Cerebellar nuclear complex (tissue), 1 donor: ENCODE measurements around the gene LITAF.

ENCODE experiments used
- DNase-seq, 2 experiments: peaks; one replicate each; lab custom pipeline; 2025; lab: John Stamatoyannopoulos, UW

LITAF gene

DNA sequence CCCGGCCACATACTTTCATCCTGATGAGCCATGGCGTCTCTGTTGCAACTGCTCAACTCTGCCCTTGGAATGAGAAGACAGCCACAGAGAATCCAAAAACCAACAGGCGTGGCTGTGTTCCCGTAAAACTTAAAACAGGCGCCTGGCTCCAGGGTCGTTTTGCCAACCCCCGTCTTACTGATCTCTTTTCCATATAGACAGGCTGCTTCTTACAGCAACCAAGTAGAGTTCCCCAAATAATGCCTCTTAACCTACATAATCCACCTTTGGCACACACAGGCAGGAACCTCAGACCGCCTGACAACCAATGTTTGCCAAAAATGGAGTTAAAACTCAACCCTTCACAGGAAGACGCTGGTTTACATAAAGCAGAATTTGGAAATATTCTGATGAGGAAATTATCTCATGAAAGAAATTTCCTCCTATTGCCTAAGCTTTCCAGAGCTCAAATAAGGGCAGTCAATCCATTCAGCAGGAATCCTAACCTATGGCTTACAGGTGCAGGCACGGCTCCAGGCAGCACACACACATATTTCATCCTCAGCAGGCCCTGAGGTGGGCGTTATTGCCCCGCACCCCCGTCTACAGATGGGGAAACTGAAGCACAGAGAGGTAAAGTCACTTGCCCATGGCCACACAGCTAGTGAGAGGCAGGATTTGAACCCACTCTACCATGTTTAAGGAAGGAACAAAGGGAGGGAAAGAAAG, 35.8 kb downstream of the LITAF start:
- no peak for DNase-seq

DNA sequence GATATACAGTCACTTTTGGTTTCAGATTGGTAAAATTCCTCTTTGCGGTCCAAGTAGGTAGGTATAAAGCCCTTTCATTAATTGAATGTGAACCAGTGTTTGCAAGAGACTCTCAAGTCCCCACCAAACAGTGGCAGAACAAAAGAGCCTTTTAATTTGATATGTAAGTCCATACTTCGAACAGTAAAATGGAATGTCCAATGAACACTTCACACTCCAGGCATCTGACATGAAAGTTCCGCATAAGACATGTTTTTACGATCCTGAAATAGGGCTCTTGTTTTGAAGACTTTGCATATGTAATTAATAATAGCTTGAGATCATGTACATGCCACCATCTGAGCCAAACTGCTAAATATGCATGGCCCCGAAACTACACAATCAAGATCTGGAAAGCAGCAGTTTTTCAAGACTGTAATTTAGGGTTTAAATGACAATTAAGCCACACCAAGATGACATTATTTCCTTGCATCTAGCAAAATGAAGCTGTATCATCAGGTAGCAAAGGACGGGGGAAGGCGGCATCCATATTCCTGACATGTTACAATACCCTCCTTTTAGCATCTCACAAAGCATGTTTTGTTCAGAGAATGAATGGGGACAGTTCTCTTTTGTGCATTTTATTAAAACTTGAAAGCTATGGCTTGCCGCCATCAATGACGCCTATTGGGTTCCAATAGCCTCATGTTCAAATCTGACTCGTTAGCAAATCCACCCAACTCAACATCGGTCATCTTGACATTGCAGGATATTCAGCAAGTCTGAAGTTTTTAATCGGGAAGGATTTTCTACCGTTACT, 39.4 kb downstream of the LITAF start:
- DNase-seq: no peak

DNA sequence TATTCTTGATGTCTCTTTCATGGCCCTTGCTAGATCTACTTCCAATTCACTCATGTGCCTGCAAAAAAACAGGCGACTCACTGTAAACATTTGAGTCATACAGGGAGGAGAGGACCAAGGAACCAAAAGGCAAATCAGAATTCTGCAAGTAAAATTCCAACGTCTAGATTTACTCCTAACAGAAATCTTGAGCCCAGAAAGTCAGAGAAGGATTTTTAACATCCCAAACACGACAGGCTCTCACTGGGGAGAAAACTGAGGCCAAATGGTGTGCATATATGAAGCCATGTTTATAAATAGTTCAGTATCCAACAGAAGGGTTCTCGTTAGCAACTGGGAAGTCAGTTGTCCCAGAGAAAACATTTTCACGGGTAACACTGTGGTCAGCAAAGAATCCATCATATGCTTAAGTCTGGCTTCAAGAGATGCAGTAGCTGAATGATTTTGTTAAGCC, 40.1 kb downstream of the LITAF start:
- DNase-seq: no peak

DNA sequence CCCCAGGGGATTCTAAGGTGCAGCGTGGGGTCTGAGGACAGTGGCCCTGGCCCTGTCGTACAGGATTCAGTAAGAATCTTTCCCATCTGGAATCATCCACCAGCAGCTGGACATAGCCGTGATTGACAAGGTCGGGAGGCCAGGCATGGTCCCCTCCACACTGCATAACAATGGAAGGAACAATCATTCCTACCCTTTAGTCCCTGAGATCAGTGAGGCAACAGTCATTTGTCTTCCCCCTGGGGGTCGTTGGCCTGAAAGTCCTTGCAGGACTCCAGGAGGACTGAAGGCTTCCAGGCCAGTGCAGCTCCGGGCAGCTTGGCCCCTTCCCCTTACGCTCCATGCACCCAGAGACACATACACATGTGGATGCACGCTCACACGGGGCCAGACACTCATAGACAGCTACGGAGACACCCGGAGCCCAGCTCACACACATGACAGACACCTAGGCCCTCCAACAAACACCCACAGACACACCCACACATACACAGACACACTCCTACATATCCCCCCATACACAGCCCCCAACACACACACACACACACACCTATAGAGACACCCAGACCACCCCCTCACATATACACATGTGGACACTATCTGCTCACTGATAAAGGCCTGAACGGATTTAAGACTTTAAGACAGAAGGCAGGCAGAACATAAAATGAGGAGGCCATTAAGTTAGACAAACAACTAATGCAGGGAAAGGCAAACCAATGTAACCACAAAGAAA, 42.9 kb downstream of the LITAF start:
- DNase-seq: no peak

DNA sequence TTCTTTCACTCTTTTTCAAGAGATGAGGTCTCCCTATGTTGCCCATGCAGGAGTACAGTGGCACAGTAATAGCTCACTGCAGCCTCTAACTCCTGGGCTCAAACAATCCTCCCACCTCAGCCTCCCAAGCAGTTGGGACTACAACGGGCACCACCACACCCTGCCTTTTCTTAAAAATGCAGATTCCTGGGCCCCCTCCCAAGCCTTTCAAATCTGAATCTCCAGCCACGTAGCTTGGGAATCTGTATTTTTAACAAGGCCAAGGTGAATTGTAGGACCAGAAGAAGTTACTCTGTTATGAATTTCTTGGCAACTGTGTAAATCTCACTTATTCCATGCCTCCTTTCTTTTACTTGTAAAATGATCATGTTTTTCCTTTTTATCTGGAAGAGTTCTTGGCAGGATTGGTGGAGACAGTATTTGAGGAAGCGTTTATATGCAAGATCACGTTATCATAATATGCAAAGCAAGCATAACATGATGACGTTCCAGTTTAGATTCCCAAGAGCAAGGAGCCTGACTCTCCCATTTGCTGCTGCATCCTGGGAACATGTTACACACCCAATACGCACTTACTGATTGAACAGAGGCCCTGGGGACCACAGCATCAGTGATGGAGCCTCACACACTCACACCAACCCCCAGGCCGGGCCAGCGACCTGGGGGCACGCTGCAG, 44.5 kb downstream of the LITAF start:
- no peak for DNase-seq

DNA sequence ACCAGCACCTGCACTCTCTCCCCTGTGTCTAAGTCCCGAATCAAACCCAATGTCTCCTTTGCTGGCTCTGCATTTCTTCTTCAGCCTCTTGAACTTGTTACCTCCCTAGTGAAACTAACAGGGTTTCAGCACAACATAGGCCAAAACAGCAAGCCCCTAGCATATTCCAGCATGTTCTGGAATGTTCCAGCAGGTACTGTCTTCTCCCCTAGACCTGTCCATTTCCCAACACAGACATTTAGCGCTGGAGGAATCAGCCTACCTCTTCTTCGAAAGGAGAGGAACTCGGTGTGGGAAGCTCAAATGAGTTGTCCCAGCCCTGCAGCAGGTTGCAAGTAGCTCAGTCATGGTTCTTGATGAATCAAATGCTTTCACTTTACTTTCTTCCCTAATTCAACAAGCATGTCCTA, 47.1 kb downstream of the LITAF start:
- DNase-seq: no peak

DNA sequence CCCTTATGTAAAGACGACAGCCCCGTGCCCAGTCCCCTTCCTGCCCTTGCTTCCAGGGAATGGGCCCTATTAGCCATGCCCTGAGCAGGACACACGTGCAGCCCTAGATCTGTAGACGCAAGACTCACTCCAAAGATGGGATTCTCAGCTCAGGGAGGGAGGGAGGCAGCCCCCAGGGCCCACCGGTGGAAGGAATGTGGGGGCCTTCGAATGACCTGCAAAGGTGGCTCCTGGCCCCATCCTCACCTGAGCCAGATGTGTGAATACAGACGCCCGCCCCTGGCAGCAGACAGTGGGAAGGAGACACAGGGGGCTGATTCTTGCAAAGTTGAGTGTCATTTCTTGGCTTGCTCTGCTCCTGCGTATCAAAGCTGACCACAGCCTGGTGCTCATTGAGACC, 47.8 kb downstream of the LITAF start:
- no peak for DNase-seq

DNA sequence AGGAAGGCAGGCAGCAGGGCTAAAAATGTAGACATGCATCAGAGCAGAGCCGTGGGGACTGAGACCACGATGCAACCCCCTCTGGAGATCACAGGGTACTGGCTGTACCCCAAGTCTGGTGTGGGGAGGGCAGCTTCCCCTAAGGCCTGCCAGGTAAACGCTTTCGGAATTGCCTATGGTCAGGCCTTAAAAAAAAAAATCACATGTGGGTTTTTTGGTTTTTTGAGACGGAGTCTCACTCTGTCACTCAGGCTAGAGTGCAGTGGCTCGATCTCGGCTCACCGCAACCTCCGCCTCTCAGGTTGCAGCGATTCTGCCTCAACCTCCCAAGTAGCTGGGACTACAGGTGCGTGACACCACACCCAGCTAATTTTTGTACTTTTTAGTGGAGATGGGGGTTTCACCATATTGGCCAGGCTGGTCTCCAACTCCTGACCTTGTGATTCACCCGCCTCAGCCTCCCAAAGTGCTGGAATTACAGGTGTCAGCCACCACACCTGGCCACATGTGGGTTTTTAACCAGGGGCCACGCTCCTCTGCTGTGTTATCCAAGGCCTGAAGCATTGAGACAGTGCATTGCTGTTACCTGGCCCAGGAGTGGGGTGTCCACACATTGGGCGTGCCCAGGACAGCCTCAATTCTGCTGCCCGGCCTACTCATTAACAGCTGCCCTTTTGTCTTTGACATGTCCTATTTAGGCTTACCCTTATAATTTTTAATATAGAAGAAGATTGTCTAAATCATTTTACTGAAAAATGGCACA, 50.4 kb downstream of the LITAF start:
- DNase-seq: no peak

DNA sequence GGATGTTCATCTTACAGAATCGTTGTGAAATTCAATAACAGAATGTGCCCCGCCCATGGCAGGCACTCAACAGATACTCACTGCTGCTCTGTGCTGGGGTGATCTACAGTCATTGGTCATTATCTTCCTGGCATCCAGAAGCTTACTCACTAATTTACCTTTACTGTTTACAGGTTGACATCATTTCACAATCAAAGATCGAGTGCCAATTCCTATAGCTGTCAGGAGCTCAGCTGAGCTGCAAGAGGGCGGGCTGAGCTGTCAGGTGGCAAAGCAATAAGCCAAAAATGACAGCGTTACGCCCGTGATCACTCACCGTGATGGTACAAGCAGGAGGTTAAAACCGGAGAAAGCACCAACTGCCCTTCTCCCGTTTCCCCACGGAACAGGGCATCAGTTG, 51.2 kb downstream of the LITAF start:
- no peak for DNase-seq

DNA sequence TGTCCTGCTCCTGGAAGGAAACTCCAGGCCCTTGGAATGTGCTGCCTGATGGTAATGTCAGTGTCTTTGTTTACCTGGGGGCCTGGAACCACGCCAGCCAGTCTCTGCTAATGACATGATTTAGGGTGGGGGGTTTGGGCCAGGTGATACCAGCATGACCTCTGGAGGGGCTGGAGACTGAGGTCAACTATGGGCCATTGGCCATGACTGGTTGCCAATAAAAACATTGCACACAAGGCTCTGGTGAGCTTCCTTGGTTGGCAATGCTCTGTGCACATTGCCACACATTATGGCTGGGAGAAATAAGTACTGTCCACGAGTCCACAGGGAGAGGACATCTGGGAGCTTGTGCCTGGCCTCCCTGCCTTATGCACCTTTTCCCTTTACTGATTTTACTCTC, 52.5 kb downstream of the LITAF start:
- DNase-seq: no peak

DNA sequence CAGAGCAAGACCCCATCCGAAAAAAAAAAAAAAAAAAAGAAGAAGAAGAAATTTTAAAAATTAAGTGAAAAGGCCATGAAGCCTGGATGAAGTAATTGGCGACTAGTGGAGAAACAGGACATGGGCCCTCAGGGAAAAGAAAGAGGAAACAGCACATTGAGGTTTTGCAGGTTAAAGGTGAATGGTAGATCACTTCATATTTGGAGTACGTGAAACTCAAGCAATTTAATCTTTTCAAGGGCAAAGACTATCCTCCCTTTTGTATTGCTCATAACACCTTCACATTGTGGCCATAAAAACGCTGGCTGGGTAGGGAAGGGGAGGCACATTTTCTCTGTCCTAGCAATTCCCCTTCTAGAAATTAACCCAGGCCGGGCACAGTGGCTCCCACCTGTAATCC, 53.1 kb downstream of the LITAF start:
- no peak for DNase-seq

DNA sequence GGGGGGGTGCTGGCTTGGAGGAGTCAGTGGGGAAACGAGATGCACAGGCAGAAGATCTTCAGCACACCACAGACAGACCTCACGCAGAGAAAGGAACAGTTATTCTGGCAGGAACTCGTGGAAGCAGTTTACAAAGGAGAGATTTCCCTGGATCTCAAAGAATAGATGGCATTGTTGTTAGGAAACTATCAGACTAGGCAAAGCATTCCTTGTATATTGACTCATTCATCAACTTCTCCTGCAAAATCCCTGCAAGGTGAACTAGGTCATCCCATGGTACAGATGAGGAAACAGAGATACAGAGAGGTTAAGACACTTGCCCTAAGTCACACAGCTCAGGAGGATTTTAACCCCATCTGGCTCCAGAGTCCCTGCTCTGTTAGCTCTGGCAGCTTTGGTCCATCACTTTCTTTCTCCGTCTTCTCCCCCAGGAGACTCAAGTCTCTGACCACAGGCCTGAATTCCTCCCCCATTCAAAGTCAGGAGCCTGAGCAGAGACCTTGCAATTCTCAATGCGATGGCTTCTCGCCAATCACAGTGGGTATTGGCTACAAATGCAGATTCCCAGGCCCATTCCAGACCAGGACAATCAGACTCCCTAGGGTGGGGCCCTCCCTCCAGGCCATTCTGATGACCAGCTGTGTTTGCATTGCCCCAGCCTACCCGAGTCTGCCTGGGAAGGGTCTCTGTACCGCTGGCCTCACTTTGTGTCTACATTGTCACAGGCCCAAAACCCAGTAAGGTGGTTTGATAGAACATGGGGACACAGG, 56.4 kb downstream of the LITAF start:
- no peak for DNase-seq

DNA sequence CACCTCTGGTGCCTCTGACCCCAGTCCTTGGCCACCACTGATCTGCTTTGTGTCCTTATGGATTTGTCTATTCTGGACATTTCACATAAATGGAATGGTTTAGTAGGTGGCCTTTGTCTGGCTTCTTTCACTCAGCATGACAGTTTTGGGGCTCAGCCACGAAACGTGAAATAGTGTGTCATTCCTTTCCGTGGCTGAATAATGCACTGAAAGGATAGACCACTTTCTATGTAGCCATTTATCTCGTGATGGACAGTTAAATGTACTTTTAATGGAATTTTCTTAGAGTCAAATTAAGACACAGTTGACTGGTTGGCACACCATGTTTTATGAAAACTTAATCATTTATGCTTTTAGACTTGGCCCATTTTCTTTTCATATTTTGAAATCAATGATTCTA, 57.4 kb downstream of the LITAF start:
- no peak for DNase-seq

DNA sequence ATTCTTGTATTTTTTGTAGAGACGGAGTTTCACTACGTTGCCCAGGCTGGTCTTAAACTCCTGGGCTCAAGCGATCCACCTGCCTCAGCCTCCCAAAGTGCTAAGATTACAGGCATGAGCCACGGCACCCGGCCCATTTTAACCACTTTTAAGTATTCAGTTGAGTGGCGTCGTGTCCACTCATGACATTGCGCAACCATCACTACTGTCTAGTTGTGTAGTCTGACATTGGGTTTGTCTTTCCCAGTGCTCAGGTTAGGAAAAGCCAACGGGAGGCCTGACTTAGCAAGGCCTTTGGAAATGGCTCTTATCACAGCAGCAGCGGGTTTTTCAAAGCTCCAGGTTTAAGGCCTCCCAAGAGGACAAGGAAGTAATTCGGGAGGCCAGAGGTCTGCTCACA, 58.7 kb downstream of the LITAF start:
- DNase-seq: no peak

DNA sequence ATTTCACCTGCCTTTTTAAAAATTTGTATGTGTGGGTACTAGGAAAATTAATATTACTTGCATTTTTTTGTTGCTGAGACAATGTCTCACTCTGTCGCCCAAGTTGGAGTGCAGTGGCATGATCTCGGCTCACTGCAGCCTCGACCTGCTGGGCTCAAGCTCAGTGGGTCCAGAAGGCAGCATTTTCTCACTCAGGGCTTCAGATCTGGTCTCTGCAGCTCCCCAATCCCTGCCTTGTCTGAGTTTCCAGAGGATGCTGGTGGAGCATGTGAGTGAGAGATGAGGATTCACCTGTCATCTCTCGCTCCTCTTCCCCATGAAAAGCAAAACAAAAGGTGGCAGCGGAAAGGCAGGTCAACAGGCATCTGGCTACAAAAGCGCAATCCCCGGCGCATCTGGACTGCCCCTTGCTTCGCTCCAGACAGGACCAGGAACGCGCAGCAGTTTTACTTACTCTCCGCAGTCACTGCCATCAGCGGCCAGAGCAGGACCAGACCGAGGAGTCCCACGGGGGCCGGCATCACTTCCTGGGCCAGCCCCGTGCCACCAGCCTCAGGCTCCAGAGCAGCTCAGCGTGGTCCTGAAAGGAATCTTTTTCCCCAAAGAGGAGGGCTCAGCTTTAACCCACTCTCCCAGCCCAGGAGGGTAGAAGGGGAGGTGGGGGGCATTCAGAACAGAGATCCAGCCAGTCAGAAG, 59.9 kb downstream of the LITAF start:
- DNase-seq: no peak

DNA sequence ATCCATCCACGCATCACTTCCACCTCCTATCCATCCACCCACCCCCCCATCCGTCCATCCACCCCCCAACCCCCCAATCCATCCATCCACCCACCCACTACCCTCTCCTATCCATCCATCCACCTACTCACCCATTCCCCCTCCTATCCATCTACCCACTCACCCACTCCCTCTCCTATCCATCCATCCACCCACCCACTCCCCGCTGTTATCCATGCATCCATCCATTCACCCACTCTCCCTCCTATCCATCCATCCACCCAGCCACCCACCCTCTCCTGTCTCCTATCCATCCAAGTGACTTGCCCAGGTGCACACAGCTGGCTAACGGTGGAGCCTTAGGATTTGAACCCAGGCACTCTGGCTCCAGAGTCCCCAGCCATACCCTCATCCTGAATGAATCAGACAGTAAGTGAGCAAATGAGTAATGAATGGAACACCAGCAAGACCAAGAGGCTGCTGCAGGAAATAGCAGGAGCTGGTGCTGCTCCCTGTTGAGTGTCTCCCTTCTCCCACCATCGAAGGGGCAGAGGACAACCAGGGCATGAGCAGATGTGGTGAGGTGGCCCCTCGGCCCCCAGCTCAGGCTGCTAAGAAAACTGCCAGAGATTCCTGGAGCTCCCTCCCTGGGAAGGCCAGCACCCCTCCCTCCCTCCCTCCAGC, 62.5 kb downstream of the LITAF start:
- no peak for DNase-seq

DNA sequence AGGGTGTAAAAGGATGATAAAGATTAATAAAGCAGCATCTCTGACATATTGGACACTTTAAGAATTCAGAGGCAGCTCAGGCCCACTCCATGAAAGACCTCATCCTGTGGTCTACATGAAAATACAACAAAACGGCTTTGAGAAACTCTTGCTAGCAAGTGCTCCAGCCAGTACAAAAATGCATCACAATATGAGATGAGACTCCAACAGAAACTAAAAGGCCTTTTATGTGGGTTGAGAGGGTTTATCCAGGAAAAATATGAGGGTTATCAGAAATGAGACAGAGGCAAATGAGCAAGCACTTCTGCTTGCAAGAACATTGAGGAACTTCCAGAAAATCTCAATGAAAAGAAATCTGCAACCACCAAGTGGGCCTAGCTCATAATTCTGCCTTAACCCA, 65.7 kb downstream of the LITAF start:
- DNase-seq: no peak

DNA sequence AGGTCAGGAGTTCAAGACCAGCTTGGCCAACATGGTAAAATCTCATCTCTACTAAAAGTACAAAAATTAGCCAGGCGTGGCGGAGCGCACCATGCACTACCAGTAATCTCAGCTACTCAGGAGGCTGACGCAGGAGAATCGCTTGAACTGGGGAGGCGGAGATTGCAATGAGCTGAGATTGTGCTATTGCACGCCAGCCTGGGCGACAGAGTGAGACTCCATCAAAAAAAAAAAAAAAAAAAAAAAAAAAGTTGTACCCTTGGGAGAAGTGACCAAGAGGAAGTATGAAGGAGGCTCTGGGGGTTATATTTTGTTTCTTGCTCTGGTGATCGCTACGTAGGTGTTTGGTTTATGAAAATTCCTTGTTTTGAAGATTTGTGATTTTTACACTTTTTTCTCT, 66.3 kb downstream of the LITAF start:
- DNase-seq: no peak

DNA sequence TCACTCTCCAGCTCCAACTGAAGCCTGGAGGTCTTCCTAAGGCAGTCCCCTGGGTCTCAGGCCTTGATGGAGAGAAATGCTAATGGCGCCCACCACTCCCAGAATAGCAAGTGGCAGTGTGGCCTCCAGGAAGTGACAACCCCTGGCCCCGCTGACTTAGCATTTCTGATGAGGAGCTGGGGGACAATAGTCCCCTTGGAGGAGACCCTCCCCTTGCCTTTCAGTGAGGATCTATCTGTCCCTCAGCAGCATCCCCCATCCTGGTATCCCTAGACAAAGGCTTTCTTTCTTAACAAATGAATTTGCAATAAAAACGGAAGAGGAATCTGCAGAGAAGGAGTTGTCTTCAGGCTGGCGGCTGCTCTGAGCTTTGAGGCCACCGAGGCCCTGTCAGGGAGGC, 68.8 kb downstream of the LITAF start:
- no peak for DNase-seq
